Ovary (tissue), 9 donors: ENCODE results near the gene ANKRD42. TPM values are rescaled to one million over a fixed set of nuclear protein-coding genes. Genes with fewer than 3 reads are reported as not detected.

Experiments
- DNase-seq, 5 donors: peaks; one replicate each; pipeline ENCODE4 v3.0.0-alpha.2; 2019 to 2020
- H3K27ac ChIP-seq, 2 donors: fragments of 200-600 bp; one replicate each; pipeline versions ENCODE4 v1.5.1 to v1.8.0; 2019 to 2022
- H3K27me3 ChIP-seq: fragments of 200-600 bp; one replicate; pipeline ENCODE4 v1.8.0; 2022
- H3K36me3 ChIP-seq: fragments of 200-600 bp; sonication (generic); one replicate; pipeline ENCODE4 v1.5.1; 2019
- H3K4me1 ChIP-seq: one replicate; pipeline ENCODE4 v1.8.1; 2013; ENCODE audit warnings: mild to moderate bottlenecking, moderate library complexity; ENCODE audit not compliant: insufficient read depth
- H3K4me3 ChIP-seq: fragments of 200-600 bp; sonication (generic); one replicate; pipeline ENCODE4 v1.5.1; 2017
- H3K9me3 ChIP-seq, 2 donors: fragments of 200-600 bp in 1 of 2; sonication (generic) in 1 of 2; one replicate each; pipeline versions ENCODE4 v1.5.1 to v1.8.1; 2013 to 2019; ENCODE audit warnings: mild to moderate bottlenecking in 1 of 2, moderate library complexity in 1 of 2
- EP300 ChIP-seq: sonication (generic); formaldehyde crosslinking; IDR thresholded peaks from one replicate; pipeline ENCODE4 v1.6.1; 2017; ENCODE audit warnings: antibody characterized with exemption
- POLR2A ChIP-seq: fragments of 450-650 bp; IDR thresholded peaks from one replicate; pipeline ENCODE4 v1.6.1; 2017; ENCODE audit warnings: antibody characterized with exemption, mild to moderate bottlenecking, moderate library complexity
- WGBS, 3 donors: extraction: QIAGEN DNeasy Blood & Tissue Kit in 1 of 3; methylation state at CpG; one replicate each; pipeline versions ENCODE4 v1.1.5 to v1.1.7; 2013 to 2017; 5-methylcytosine and 5-hydroxymethylcytosine counted together
- intact Hi-C, 4 donors: fragments of 100-400 bp; cut with DNase I; formaldehyde crosslinking; loops; one replicate each; pipeline versions ENCODE4 v1.11.0 to v1.15.1; 2022 to 2023
- polyA plus RNA-seq, 2 donors: library from polyadenylated mRNA; stranded (reverse); fragments of 200-250 nt in 1 of 2; fragments of 350-450 nt in 1 of 2; fragmentation: Illumina TruSeq in 1 of 2; extraction: RNeasy Lipid Tissue Mini Kit (QIAGEN cat#74804) in 1 of 2; gene quantifications; one replicate each; pipeline ENCODE4 v1.2.3, GENCODE V29; 2013 to 2014
- total RNA-seq, 7 donors: library from RNA; depleted of rRNA in 2 of 7; stranded (reverse); fragments of >200 nt in 2 of 7; fragmentation: NEBNext Ultra II Directional in 3 of 7; extraction: Animal tissue kit (Norgen Biotek cat#: 25700) in 3 of 7; gene quantifications; one replicate each; pipeline versions ENCODE4 v1.1.0 to v1.2.4, GENCODE V29; 2016 to 2023
- TF ChIP-seq, protein P1 (sequence below), 3 donors: fragments of 450-650 bp in 2 of 3; fragments of 200-600 bp in 1 of 3; IDR thresholded peaks; one replicate each; pipeline versions ENCODE4 v1.5.1 to v1.8.0; 2016 to 2022; ENCODE audit warnings: antibody characterized with exemption in 3 of 3, mild to moderate bottlenecking in 1 of 3
- donor health status: DM: no; HTN: no; CAD: no; lungs with moderate emphysema.
- donor health status: DM: no; HTN: no; CAD: no.
- donor health status: Bipolar disorder and iron deficiency.
- donor health status: DM: yes; HTN: yes; CAD: no.
- donor health status: DM: no; HTN: no; CAD: no.
- donor health status: DM: yes; HTN: yes; CAD: no.

Gene ANKRD42
- total and polyA plus RNA-seq, 9 donors = 5.6 to 21.7 (median 14.0) TPM

- no peak for DNase-seq
- intact Hi-C loops = no loop called here
- Histone ChIP-seq H3K9me3 (no peaks in the 10 kb centered on the region), H3K27me3 (no peaks in the 10 kb centered on the region), H3K4me3 (no peak overlapping the region), H3K27ac (no peak overlapping the region), H3K36me3 (no peaks in the 10 kb centered on the region), H3K4me1 (no peaks in the 10 kb centered on the region)
- TF ChIP-seq POLR2A (no peak), EP300 (no peak)
- TF ChIP-seq, protein P1, sequence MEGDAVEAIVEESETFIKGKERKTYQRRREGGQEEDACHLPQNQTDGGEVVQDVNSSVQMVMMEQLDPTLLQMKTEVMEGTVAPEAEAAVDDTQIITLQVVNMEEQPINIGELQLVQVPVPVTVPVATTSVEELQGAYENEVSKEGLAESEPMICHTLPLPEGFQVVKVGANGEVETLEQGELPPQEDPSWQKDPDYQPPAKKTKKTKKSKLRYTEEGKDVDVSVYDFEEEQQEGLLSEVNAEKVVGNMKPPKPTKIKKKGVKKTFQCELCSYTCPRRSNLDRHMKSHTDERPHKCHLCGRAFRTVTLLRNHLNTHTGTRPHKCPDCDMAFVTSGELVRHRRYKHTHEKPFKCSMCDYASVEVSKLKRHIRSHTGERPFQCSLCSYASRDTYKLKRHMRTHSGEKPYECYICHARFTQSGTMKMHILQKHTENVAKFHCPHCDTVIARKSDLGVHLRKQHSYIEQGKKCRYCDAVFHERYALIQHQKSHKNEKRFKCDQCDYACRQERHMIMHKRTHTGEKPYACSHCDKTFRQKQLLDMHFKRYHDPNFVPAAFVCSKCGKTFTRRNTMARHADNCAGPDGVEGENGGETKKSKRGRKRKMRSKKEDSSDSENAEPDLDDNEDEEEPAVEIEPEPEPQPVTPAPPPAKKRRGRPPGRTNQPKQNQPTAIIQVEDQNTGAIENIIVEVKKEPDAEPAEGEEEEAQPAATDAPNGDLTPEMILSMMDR (IDR thresholded peaks at IDR 0.05) = no peak
Observed at GRCh38 chr11:83272627-83273026, 79.1 kb downstream of the ANKRD42 start.

DNA sequence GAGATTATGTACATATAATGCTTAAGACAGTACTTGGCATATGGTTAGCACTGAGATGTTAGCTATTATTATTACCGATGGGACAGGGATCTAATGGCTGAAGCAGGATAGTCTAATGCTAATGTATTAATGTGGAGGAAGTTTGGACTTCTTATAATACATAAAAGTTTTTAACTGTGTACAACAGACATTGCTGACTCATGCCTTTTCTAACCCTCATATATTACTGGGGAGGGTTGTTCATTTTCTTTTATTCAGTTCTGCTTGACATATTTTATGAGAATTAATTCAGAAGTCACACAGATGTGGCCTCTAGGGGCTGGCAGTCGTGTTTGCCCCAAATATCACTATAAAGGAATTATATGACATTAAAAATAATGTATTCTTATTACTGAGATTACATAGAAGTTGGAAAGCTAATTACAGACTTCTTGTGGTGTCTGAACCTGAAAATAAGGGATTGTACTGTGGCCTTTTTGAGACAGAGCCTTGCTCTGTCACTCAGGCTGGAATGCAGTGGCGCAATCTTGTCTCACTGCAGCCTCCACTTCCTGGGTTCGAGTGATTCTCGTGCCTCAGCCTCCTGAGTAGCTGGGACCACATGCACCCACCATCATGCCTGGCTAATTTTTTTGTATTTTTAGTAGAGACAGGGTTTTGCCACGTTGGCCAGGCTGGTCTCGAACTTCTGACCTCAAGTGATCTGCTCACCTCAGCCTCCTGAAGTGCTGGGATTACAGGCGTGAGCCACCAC is 82.6 kb downstream of the ANKRD42 start:
- no peaks in the 10 kb centered on the region for H3K27me3 ChIP-seq
- intact Hi-C loops = no loop called here
- H3K4me3 ChIP-seq = no peak overlapping the region
- TF ChIP-seq POLR2A = no peak
- no peak for TF ChIP-seq EP300
- TF ChIP-seq, protein P1 (IDR thresholded peaks at IDR 0.05) = no peak
- no peaks in the 10 kb centered on the region for H3K4me1 ChIP-seq
- no peak overlapping the region for H3K27ac ChIP-seq
- H3K36me3 ChIP-seq = no peaks in the 10 kb centered on the region
- no peak for DNase-seq
- 89 to 90% (median 90%) methylated on average over 8 of the region's 8 CpGs for WGBS, 3 donors
- no peaks in the 10 kb centered on the region for H3K9me3 ChIP-seq

DNA sequence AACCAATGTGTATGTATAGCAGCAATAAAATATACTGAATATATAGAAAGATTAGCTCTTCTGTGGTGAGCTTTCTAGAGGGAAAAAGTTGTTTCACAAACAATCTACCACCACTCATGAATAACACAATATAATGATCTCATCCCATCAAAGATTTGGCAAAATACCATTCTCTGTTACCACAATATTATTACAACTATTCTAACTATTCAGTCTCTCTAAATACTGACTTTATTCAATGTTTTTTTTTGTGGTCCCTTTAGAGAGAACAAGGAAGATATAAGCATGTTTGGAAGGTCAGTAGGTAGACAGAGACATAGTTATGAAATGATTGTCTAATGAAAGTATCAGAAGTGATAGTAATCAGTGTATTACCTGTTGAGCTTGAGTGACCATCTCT is 84.8 kb downstream of the ANKRD42 start:
- TF ChIP-seq EP300 (no peak), POLR2A (no peak)
- TF ChIP-seq, protein P1 (IDR thresholded peaks at IDR 0.05) = no peak
- intact Hi-C loops = no loop called here
- no peak for DNase-seq
- no peak overlapping the region for H3K27ac ChIP-seq
- no peaks in the 10 kb centered on the region for H3K27me3 ChIP-seq
- H3K4me3 ChIP-seq = no peak overlapping the region
- no peaks in the 10 kb centered on the region for H3K4me1 ChIP-seq
- no peaks in the 10 kb centered on the region for H3K9me3 ChIP-seq
- H3K36me3 ChIP-seq = no peaks in the 10 kb centered on the region

DNA sequence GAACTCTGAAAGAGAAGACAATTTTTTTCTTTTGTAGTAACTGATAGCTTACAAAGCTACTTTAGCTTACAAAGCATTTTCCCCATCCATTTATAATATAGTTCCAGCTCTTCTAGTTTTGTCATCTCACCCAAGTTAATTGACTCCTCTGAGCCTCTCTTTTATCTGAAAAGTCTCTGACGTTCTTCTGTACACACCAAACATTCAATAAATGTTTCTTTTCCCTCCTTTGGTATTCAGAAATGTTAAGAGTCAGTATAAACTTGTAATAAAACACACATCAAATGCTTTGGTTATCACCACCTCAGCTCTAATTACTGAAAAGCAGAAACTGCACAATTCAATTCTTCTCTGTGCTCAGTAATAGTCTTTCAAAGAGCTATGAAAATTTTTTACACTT is 86.7 kb downstream of the ANKRD42 start:
- no peaks in the 10 kb centered on the region for H3K9me3 ChIP-seq
- TF ChIP-seq, protein P1 (IDR thresholded peaks at IDR 0.05) = no peak
- TF ChIP-seq POLR2A = no peak
- TF ChIP-seq EP300 = no peak
- no peaks in the 10 kb centered on the region for H3K36me3 ChIP-seq
- no peak overlapping the region for H3K4me3 ChIP-seq
- no peak for DNase-seq
- peaks cover 2% of the 10 kb centered on the region for H3K4me1 ChIP-seq
- intact Hi-C loops = no loop called here
- WGBS, 3 donors = 32 to 66% (median 35%) methylated on average over 1 of the region's 1 CpG
- H3K27ac ChIP-seq = no peak overlapping the region
- no peaks in the 10 kb centered on the region for H3K27me3 ChIP-seq
